Left lobe of liver (tissue), 2 donors: ENCODE results near the gene LRP1B. TPM values are rescaled to one million over a fixed set of nuclear protein-coding genes. Genes with fewer than 3 reads are reported as not detected.
"Not testable (repeated sequence)": the region's sequence is repeated elsewhere in the genome, so short reads cannot be mapped to it uniquely, and the experiment has no call there.

Source experiments
- ATAC-seq: fragments of 200-7000 bp; cut with Tn5 transposase; one replicate; pipeline ENCODE4 v1.9.1; 2020; ENCODE audit warnings: mild to moderate bottlenecking, moderate library complexity
- DNase-seq: peaks from one replicate; pipeline ENCODE4 v3.0.0-alpha.2; 2020; ENCODE audit warnings: low spot score
- total RNA-seq: library from RNA; stranded (reverse); gene quantifications from one replicate; pipeline ENCODE4 v1.2.1, GENCODE V29; 2021
- donor health status: DM: no; HTN: no; CAD: no; lungs with moderate emphysema.
- donor health status: DM: no; HTN: yes; CAD: no.

Gene LRP1B
- total RNA-seq, 1 donor from 2014 or later: 0.25 TPM

DNA sequence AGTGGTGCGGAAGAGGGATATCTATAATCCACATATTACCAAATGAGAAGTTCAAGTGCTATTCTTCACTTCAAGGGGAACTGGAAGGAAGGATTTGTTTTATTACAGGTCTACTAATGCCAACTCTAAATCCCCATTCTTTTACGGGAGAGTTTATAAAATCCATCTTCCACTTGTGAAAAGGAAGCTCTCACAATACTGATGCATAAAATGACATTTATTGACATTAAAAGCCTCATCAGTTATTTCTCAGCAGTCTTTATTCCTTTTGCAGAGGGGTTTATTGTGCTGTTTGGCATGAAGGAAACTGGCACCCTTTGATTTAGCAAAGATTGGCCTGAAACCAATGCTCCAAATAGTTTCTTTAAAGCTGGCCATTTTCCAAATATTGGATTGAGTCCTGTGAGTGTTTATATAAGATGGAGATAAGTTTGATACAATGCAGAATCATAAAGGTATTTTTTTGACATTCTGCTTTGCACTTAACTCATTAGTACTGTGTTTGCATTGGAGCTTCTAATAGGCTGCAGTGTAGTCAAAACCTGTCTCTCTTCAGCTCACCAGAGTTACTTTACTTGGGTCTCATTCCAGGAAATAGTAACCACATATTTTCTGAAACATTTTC, 26.6 kb downstream of the LRP1B start:
- no peak for DNase-seq
- ATAC-seq: no peak

DNA sequence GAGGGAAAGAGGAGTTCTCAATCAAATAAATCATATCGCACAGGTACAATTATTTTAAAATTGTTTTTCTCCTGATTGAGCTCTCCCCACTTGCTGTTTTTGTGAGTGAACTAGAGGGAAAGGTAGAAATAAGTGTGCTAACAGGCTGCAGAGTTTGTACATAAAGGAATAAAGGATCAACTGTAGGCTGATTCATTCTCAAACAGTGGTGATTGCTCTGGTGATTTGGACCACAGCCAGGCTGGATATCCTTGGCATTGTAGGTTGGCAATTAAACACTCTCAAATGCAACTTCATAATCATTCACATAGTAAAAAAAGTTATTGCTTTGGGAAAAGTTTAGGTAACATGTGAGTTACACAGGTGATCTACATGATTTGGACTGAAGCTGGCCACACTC, 29.8 kb downstream of the LRP1B start:
- ATAC-seq: no peak
- no peak for DNase-seq

DNA sequence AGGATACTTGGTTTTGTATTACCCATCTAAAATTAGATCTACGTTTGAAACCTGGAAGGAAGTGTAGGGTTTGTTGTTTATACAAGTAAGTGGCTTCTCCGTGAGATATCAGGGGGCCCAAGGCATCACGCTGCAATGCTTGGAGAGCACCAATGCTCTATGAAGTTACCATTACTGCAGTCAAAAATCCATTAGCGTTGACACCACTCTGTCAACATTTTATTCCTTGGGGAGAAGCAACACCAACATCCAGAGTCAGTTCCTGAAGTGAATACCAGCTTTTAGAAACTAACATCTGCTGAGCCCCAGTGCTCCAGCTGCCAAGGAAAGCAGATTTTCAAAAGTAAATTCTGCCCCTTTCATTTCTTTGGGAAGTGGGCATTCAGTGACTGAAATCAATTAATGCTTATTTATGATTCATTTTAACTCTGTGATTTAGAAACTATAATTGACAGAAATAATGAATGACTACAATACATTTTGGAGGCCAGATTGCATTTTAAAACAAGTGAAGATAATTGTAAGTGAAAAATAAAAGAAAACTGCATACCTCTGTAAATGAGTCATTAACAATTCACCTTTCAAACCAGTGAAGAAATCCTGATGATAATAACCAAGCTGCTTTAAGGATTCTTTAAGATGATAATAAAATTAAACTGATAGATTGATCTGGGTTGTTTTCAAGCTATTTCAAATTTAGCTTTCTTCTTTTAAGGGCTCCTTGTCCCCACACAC, 30.5 kb downstream of the LRP1B start:
- no peak for ATAC-seq
- no peak for DNase-seq

DNA sequence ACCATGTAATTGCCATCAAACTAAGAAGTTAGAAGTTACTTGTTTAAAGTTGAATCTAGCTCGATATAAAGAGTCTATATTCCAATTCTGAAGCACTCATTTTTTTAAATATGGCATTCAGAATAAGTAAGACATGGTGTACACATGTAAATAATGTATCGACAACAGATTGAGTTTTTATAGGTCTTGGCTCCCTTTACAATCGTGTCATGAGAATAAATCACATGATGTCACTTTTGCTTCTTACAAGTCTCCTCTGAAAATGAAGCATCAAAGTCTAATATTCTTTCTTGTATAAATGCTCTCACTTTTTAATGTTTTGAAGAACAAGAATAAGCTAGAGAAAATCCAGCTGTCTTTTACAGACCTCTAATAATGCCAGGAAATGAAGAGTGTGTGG, 33.1 kb downstream of the LRP1B start:
- no peak for ATAC-seq
- DNase-seq: no peak

DNA sequence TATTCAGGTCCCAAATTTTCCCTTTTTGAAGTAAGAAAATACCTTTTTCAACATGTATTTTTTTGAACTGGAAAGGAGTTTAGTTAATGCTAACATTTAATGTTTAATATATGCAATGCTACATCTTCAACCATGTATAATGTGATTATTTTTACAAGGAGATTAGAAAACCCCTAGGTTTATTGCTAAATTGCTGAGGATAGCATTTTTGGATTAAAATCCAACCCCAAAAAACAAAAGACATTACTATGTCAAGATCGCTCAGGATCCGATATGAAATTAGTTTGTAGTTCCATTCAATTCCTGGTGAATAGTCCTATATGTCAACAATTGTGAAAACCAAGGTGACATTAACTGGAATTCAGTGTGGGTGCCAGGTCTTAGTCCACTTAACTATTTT, 35.2 kb downstream of the LRP1B start:
- ATAC-seq: no peak

DNA sequence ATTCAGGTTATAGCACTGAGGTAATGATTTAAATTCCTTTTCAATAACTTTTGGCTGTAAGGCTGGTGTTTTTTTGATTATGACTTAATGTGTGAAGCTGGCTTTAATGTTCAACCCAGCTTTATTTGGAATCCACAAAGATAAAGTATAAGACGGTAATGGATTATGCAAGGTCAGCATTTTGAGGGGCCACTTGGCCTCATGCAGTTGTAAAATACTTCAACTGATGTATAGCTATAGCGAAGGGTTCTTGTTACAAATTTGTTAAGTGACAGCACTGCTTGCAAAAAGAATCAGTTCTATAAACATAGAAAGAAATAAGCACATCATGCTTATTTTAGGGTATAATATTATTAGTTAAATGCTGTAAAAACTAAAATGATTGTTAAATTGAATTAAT, 36.6 kb downstream of the LRP1B start:
- ATAC-seq (no peak), DNase-seq (no peak)

More for the DNA sequence above, 35.2 kb downstream of the LRP1B start:
- DNase-seq: no peak

DNA sequence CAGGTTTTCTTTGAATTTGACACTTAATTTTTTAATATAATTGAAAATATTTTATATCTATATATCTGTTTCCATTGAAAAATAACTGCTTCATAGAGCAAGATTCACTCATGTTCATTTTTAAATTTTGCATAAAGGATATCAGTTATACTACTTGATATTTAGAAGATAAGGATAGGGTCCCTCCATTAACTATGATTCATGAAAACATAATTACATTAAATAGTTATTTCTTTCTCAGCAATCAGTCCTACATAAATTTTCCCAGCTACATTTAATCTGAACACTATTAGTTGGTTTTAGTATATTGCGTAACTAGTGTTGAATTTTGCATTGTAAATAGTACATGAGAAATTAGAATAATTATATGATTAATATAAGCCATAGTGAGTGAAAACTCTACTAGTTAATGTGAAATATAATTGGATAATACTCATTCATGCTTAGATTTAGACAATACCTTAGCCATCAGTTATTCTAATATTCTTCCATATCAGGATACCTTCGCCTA, 42.7 kb downstream of the LRP1B start:
- ATAC-seq: no peak

DNA sequence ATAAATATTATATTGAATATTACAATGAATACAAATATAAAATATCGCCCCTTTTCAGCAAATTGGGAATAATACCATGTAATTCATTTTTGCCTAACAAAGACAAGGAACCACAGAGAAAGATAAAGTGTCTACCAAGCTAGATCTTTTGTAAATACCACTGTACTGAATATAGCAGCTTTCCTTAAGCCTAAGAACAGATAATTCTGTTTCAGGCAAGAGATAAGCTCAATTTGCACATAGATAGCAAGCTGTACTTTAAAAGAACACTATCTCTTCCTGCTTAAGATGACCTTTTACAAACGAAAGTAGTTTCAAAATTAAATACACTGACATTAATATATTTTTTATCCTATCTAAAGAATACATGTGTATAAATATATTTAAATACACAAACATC, 43.2 kb downstream of the LRP1B start:
- not testable (repeated sequence) for ATAC-seq, DNase-seq

More for the DNA sequence above, 42.7 kb downstream of the LRP1B start:
- no peak for DNase-seq

DNA sequence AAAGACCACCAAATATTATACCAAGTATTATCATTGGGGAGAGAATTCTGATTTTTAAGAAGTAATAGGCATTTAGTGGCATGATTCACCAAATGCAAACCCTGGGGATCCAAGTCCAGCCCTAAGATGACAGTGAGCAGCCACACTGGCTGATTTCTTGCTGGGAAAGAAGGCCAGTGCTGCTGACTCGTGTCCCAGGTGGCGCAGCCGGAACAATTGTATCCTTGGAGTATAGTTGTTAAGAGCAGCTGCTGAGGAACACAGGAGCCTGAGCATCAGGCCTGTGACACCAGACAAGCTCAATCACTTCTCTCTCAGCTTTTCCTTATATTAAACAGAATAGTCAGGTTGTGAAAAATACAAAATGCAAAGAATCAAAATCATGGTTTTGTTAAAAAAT, 48.4 kb downstream of the LRP1B start:
- DNase-seq: no peak
- ATAC-seq: no peak

DNA sequence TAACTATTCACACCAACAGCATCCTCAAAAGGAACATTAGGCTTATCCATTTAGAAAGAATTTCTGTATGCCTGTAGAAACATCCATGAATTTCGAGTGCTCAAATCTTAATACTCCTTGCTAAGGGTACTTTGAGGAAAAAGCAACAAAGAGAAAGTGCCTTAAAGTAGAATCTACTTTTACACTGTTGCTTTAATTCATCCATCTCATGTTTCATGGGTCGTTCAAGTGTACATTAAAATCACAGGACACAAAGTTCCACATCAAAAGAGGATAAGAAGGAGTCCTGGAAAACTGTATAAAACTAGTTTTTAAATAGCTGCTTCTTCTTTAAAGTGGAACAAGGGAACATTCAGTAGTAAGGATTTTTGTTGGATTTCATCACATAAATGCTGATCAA, 54.5 kb downstream of the LRP1B start:
- no peak for ATAC-seq
- no peak for DNase-seq

DNA sequence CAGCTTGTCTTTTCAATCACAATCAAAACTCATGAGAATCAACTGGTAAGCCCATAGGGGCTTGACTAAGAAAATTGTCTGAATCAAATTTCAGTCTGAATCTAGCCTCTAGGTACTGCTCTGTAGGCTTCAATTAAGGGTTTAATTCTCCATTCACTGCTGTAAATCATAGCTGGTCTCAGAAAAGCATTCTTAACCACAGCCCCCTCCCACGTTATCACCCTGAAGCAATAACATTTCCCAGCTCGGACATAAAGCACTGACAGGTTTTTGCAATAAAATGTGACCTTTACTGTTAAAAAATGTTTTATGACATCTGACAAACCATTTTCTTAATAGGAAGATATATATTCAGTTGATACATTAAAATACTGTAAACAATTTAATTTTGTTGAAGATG, 55.0 kb downstream of the LRP1B start:
- ATAC-seq: no peak

DNA sequence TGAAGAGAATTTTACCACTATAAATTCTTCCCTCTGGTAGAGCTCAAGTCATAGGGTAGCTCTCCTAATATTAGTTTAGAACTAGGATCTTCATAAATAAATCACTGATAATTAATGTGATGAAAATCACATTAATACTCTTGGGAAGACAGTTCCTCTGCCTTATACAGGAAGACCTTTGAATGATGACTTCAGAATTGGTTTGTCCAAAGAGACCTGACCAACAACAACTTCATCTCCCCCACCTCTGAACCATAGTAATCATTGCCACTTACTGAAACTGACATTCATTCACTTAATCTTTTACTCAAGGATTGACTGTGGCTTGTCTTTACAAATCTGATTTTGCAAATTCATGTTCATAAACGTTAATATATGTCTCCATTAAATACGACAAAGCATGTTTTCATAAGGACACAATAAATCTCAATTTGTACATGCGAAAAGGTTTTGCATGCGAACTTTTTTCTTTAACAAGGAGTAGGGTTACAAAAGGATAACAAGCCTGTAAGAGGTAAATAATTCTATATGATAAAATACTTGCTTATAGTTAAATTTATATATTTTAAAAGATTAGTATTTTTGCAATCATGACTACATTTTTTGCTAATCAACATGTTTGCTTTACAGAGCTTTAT, 61.4 kb downstream of the LRP1B start:
- DNase-seq (no peak), ATAC-seq (no peak)

More for the DNA sequence above, 55.0 kb downstream of the LRP1B start:
- no peak for DNase-seq

DNA sequence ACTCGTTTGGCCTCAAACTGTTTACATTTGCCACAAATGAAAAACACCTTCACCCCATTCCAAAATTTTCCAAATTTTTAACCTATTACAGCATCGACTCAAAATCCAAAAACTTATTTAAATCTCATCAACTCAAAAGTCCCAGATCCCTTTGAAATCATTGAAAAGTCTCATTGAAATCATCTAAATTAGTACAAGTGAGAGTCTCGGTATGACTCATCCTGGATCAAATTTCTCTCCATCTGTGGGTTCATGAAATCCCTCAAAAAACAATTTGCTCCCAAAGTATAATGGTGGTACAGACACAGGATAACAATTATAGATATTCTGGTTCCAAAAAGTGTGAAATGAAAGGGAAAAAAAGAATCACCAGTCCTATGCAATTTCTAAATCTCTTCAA, 65.1 kb downstream of the LRP1B start:
- DNase-seq (no peak), ATAC-seq (no peak)

DNA sequence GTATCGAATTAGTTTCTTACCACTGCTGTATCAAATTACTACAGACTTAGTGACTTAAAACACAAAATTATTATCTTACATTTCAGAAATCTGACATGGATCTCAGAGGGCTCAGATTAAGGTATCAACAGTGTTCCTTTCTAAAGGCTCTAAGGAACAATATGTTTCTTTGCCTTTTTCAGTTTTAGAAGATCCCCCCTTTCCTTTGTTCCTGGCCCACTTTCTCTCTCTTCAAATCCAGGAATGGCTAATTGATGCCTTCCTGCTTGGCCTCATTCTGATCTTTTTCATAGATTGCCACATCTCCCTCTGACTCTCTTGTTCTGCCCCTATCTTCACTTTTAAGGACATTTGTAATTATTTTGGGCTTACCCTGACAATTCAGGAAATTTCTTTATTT, 65.7 kb downstream of the LRP1B start:
- no peak for DNase-seq
- no peak for ATAC-seq

DNA sequence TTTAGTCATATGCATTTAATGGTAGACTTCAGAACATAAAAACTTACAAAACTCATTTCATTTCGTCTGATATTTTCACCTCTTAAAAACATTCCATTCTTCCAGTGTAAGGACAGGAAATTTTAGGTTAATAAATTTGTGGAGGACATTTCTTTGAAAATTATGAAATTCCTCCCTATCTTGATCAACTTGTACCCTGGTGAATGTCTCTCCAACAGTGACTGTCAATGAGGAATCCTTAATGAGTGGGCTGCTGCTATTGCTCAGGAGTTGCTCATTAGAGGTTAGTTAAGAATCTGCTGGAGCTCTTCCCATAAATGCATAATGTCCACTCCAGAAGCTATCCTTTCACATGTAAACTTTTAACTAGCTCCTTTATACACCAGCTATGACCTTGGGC, 69.1 kb downstream of the LRP1B start:
- ATAC-seq (no peak), DNase-seq (no peak)

DNA sequence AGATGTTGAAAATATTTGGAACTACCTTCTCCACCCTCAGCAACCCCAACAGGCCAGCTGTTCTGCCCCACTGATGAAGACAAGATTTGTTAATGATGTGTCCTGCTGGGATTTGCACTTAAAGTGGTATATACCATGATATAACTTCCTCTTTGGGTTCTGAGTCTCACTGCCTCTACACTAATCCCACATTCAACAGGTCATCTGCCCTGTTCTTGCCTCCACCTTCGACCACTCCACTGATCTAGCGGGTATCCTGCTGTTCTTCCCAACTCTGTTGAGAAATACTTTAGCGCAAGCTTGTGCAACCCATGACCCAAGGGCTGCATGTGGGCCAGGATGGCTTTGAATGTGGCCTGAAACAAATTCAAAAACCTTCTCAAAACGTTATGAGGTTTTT, 72.7 kb downstream of the LRP1B start:
- ATAC-seq (no peak), DNase-seq (no peak)

DNA sequence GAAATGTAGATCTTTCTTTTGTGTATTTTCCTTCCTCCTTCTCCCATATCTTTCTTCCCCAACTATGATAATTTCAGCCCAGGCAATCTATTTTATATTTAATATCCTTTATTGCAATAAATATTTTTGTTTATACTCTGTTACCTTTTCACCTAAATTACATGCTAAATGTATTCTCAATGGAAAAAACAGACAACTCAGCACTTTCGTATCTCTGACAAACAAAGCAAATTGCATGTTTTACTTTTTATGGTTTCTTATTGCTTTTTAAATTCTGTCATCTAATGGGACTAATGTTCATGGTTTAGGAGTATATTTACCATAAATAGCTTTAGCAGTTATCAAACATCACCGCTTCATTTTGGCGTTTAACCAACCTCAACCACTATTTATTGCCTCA, 74.0 kb downstream of the LRP1B start:
- ATAC-seq (no peak), DNase-seq (no peak)

DNA sequence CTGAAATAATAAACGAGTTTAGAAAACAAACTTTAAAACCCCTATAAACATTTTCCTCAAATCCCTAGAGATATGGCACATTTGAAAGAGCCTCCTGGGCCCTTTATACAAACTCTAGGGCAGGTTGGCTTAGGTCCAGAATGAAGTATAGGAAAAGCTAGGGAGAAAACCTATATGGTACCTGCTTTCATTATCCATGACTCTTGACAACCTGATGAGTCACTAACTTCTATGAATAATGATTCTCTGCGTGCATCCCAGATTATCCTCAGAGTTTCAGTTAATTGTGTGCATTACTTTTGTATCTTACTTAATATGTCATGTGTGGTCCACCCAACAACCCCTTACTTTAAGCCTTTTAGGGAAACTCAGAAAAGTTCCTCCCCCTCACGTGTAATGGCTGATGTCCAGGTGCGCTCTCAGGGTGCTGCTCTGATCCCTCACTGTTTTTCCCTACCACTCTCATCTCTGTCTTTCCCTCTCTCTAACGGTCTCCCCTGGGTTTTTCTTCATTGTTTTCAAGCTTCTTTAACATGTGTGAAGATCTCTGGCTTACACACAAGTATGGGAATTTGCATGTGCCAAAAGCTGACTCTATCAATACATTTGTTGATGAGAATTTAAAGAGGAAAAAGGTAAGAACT, 78.5 kb downstream of the LRP1B start:
- ATAC-seq (no peak), DNase-seq (no peak)

DNA sequence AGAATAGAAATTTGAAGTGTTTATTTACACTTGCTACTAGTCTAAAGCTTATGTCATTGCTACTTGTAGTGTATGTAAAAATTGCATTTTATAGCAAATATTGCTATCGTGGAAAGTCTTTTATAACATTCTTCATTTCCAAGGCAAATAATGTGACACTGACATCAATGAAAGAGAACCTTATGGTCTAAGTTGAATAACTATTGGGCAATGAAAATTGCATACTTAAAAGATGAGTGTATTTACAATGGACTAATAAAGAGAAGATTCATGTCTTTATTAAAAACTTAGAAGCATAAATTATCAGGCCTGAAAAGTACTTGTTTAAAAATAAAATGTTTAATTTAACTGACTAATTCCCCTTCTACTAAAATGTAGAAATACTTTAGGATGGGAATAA, 82.2 kb downstream of the LRP1B start:
- ATAC-seq (no peak), DNase-seq (no peak)

DNA sequence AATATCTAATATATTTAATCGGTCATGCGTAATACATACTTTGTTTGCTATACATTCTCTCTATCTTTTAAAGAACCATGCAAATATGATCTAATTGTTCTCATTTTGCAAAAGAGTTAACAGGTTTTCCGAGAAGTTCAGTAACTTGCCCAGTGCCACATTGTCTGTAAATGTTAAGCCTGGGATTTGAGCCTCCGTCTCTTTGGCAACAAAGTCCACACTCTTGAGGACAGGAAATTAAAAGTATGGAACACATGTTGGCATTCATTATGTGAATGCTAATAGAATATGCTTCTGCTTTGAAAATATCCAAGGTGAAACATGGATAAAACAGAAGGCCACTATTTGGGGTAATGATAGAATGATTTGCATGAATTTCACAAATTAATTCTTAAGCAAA, 85.2 kb downstream of the LRP1B start:
- no peak for DNase-seq
- ATAC-seq: no peak

DNA sequence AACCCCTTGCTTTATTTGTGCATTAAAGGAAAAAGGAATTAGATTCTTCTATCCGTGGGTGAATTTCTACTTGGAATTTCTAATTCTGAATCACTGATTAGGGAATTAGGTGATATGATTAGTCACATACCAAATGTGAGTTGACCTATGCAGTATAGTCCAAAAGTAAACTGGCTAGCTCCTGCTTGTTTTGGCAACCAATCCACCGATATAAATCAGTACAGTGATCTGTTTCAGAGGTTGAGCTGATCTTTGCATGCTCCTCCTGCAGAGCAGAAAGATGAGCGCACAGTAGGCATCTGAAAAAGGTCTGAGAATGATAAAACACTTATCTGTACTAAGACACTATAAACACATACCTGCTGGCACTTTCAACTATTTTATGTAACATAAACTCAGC, 86.6 kb downstream of the LRP1B start:
- peak; percentile 61 for ATAC-seq
- DNase-seq: no peak
